ENCODE measurements around the gene SCFD1.

- TF ChIP-seq CTCF (conservative IDR thresholded peaks at IDR 0.05; ENCODE audit: low read length) (no peak), EZH2phosphoT487 (IDR thresholded peaks at IDR 0.05; ENCODE audit: borderline replicate concordance, low read depth, low read length) (no peak)
These were observed 39.7 kb upstream of the SCFD1 start for GRCh38 chr14:30582376-30582775.
